ENCODE results near the gene CCDC18.

DNA sequence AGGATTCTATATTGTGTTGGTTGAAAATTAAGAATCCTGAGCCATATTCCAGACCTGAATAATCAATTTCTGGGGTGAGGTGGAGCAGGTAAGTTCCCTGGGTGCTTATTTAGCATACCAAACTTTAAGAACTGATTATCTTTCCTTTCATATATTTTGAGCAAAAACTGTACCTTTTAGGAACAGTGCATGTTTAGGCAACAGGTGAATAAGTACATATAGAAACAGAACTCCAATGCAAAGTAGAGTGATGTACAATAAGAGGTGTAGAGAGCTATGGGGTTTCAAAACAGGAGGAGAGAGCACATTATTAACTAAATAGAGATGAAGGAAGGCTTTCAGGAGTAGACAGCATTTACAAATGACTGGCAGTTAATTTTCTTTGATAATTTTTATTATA lies 29.1 kb upstream of the CCDC18 start:
- no peak for TF ChIP-seq POLR2A (IDR thresholded peaks at IDR 0.05)
- TF ChIP-seq, protein P1, sequence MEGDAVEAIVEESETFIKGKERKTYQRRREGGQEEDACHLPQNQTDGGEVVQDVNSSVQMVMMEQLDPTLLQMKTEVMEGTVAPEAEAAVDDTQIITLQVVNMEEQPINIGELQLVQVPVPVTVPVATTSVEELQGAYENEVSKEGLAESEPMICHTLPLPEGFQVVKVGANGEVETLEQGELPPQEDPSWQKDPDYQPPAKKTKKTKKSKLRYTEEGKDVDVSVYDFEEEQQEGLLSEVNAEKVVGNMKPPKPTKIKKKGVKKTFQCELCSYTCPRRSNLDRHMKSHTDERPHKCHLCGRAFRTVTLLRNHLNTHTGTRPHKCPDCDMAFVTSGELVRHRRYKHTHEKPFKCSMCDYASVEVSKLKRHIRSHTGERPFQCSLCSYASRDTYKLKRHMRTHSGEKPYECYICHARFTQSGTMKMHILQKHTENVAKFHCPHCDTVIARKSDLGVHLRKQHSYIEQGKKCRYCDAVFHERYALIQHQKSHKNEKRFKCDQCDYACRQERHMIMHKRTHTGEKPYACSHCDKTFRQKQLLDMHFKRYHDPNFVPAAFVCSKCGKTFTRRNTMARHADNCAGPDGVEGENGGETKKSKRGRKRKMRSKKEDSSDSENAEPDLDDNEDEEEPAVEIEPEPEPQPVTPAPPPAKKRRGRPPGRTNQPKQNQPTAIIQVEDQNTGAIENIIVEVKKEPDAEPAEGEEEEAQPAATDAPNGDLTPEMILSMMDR (IDR thresholded peaks at IDR 0.05), result no peak

Data from body of pancreas (tissue), 4 donors.